ENCODE results near the gene MRPS31.
"Not testable (repeated sequence)": the region's sequence is repeated elsewhere in the genome, so short reads cannot be mapped to it uniquely, and the experiment has no call there.

MRPS31 gene

GRCh38 chr13:40789275-40790153 lies 18.5 kb upstream of the MRPS31 start, which contains the start of gene SLC25A15:
SLC25A15 (plus strand) TSS chr13:40789611; CDS start chr13:40793227, 3,616 bp downstream.
- peak; percentile 46 to 52 for DNase-seq (ENCODE audit: low read depth in 2 of 2)

- not testable (repeated sequence) for DNase-seq (ENCODE audit: low read depth in 2 of 2)
These were observed 17.7 kb upstream of the MRPS31 start for GRCh38 chr13:40788540-40789274.

GRCh38 chr13:40787062-40787461 lies 16.1 kb upstream of the MRPS31 start:
- no peak for DNase-seq (ENCODE audit: low read depth in 2 of 2)

GRCh38 chr13:40786568-40786996 lies 15.6 kb upstream of the MRPS31 start:
- no peak for DNase-seq (ENCODE audit: low read depth in 2 of 2)

GRCh38 chr13:40784540-40784939 lies 13.6 kb upstream of the MRPS31 start:
- DNase-seq (ENCODE audit: low read depth in 2 of 2), result no peak

GRCh38 chr13:40782971-40783370 lies 12.0 kb upstream of the MRPS31 start:
- DNase-seq (ENCODE audit: low read depth in 2 of 2), result not testable (repeated sequence)

GRCh38 chr13:40781717-40782116 lies 10.7 kb upstream of the MRPS31 start:
- DNase-seq (ENCODE audit: low read depth in 2 of 2), result no peak

GRCh38 chr13:40780822-40781401 lies 9.9 kb upstream of the MRPS31 start:
- DNase-seq (ENCODE audit: low read depth in 2 of 2), result no peak

- DNase-seq (ENCODE audit: low read depth in 2 of 2), result no peak
These were observed 8.9 kb upstream of the MRPS31 start for GRCh38 chr13:40779796-40780285.

- DNase-seq (ENCODE audit: low read depth in 2 of 2), result no peak
These were observed 8.1 kb upstream of the MRPS31 start for GRCh38 chr13:40779049-40779448.

GRCh38 chr13:40777809-40778175 lies 6.8 kb upstream of the MRPS31 start:
- DNase-seq (ENCODE audit: low read depth in 2 of 2), result no peak

GRCh38 chr13:40777166-40777808 lies 6.3 kb upstream of the MRPS31 start:
- peak in 1 of 2 donors; percentile 11 for DNase-seq (ENCODE audit: low read depth in 2 of 2)

GRCh38 chr13:40776681-40777165 lies 5.7 kb upstream of the MRPS31 start:
- peak; percentile 29 to 32 for DNase-seq (ENCODE audit: low read depth in 2 of 2)

- no peak for DNase-seq (ENCODE audit: low read depth in 2 of 2)
These were observed 5.2 kb upstream of the MRPS31 start for GRCh38 chr13:40776232-40776631.

- DNase-seq (ENCODE audit: low read depth in 2 of 2), result no peak
These were observed 3.7 kb upstream of the MRPS31 start for GRCh38 chr13:40774672-40775071.

GRCh38 chr13:40772765-40773473 lies 1.9 kb upstream of the MRPS31 start:
- no peak for DNase-seq (ENCODE audit: low read depth in 2 of 2)

- no peak for DNase-seq (ENCODE audit: low read depth in 2 of 2)
These were observed 419 bp downstream of the MRPS31 start for GRCh38 chr13:40770609-40770933.

GRCh38 chr13:40769970-40770369 lies 1.0 kb downstream of the MRPS31 start:
- no peak for DNase-seq (ENCODE audit: low read depth in 2 of 2)

GRCh38 chr13:40765602-40766001 lies 5.4 kb downstream of the MRPS31 start:
- no peak for DNase-seq (ENCODE audit: low read depth in 2 of 2)

- DNase-seq (ENCODE audit: low read depth in 2 of 2), result no peak
These were observed 6.2 kb downstream of the MRPS31 start for GRCh38 chr13:40764587-40765403.

Measured in stimulated activated CD8-positive, alpha-beta memory T cell treated with anti-CD3 and anti-CD28 coated beads, Interleukin-7, amount 100 ng/mL, for 1 hour (primary cell).